Activated CD4-positive, alpha-beta T cell treated with anti-CD3 and anti-CD28 coated beads for 36 hours (primary cell): Measurements from ENCODE around the gene IQGAP2. TPM values are rescaled to one million over a fixed set of nuclear protein-coding genes. Genes with fewer than 3 reads are reported as not detected.

ENCODE experiments used
- ATAC-seq: fragments of 200-7000 bp; cut with Tn5 transposase; one replicate; pipeline ENCODE4 v1.10.0; 2021; ENCODE audit warnings: mild to moderate bottlenecking, moderate library complexity
- CTCF ChIA-PET: fragments of 350-600 bp; sonication (Branson Sonifier 250); formaldehyde crosslinking; loops from one replicate; lab custom pipeline; 2021; ENCODE audit warnings: antibody characterized with exemption; lab: Charles Lee
- POLR2A ChIA-PET: fragments of 350-600 bp; sonication (Branson Sonifier 250); formaldehyde crosslinking; loops from one replicate; lab custom pipeline; 2021; ENCODE audit warnings: antibody characterized with exemption, inconsistent platforms; lab: Charles Lee
- DNase-seq: peaks from one replicate; pipeline ENCODE4 v3.0.0-alpha.2; 2020
- H3K27ac Mint-ChIP-seq: one replicate; pipeline ENCODE4 v1.8.0; 2021; ENCODE audit warnings: mixed read lengths
- H3K27me3 Mint-ChIP-seq: one replicate; pipeline ENCODE4 v1.8.0; 2021; ENCODE audit warnings: mixed read lengths
- H3K36me3 Mint-ChIP-seq: one replicate; pipeline ENCODE4 v1.8.0; 2021; ENCODE audit warnings: low read depth, mixed read lengths
- H3K4me1 Mint-ChIP-seq: one replicate; pipeline ENCODE4 v1.8.0; 2021; ENCODE audit warnings: mixed read lengths
- H3K4me3 Mint-ChIP-seq: one replicate; pipeline ENCODE4 v1.8.0; 2021; ENCODE audit warnings: mild to moderate bottlenecking, moderate library complexity, mixed read lengths
- H3K9me3 Mint-ChIP-seq: one replicate; pipeline ENCODE4 v1.8.0; 2021; ENCODE audit warnings: low read depth, mixed read lengths
- intact Hi-C, 2 experiments: fragments of 100-400 bp; cut with DNase I in 1 of 2; cut with micrococcal nuclease in 1 of 2; formaldehyde crosslinking; loops; one replicate each; pipeline versions ENCODE4 v1.14.2 to v1.15.1; 2022 to 2024; cut with DNase I, micrococcal nuclease
- total RNA-seq, 2 experiments: library from RNA; stranded (reverse); gene quantifications; one replicate each; pipeline ENCODE4 v1.2.3, GENCODE V29; 2021

Gene IQGAP2
- total RNA-seq, 2 experiments from 2014 or later, result 62.7 to 82.7 TPM

- DNase-seq, result no peak
- ChIA-PET POLR2A (no interaction called here), CTCF (interaction anchor here (0.6 to 1.1 kb wide), 3 partner anchors 24 to 90 kb away, joined by 3 to 4 read pairs (median 3); no protein-coding TSS in a partner anchor)
- ATAC-seq, result no peak
- Mint-ChIP-seq H3K27ac (no peak overlapping the region), H3K4me3 (no peak overlapping the region), H3K27me3 (no peaks in the 10 kb centered on the region), H3K4me1 (peaks cover 2% of the 10 kb centered on the region), H3K36me3 (peaks cover 38% of the 10 kb centered on the region), H3K9me3 (no peaks in the 10 kb centered on the region)
- intact Hi-C loops, result no loop called here
Observed at GRCh38 chr5:76684756-76685519, 281.9 kb downstream of the IQGAP2 start.

- peaks cover 2% of the 10 kb centered on the region for H3K4me1 Mint-ChIP-seq
- no peak for ATAC-seq
Observed at GRCh38 chr5:76685704-76686103, 282.6 kb downstream of the IQGAP2 start.

GRCh38 chr5:76688212-76688611 is 285.1 kb downstream of the IQGAP2 start:
- ChIA-PET CTCF (interaction anchor here (0.7 to 1.5 kb wide), 2 partner anchors 86 to 338 kb away, joined by 3 to 9 read pairs; no protein-coding TSS in a partner anchor), POLR2A (no interaction called here)
- Mint-ChIP-seq H3K36me3 (peaks cover 40% of the 10 kb centered on the region), H3K4me1 (peaks cover 23% of the 10 kb centered on the region), H3K27ac (no peak overlapping the region), H3K9me3 (no peaks in the 10 kb centered on the region), H3K27me3 (no peaks in the 10 kb centered on the region), H3K4me3 (no peak overlapping the region)
- ATAC-seq (no peak), DNase-seq (no peak)
- intact Hi-C loops, result no loop called here

More at GRCh38 chr5:76685704-76686103, 282.6 kb downstream of the IQGAP2 start:
- CTCF ChIA-PET, result interaction anchor here (0.6 to 0.8 kb wide), 2 partner anchors 64 to 78 kb away, joined by 3 read pairs; no protein-coding TSS in a partner anchor
- intact Hi-C loops, result no loop called here
- Mint-ChIP-seq H3K27me3 (no peaks in the 10 kb centered on the region), H3K4me3 (no peak overlapping the region), H3K36me3 (peaks cover 37% of the 10 kb centered on the region), H3K9me3 (no peaks in the 10 kb centered on the region), H3K27ac (no peak overlapping the region)
- DNase-seq, result no peak
- POLR2A ChIA-PET, result no interaction called here

GRCh38 chr5:76688836-76689235 is 285.8 kb downstream of the IQGAP2 start:
- Mint-ChIP-seq H3K4me3 (no peak overlapping the region), H3K36me3 (peaks cover 37% of the 10 kb centered on the region), H3K9me3 (no peaks in the 10 kb centered on the region), H3K27ac (no peak overlapping the region), H3K27me3 (no peaks in the 10 kb centered on the region), H3K4me1 (peaks cover 23% of the 10 kb centered on the region)
- DNase-seq (no peak), ATAC-seq (no peak)
- CTCF ChIA-PET, result interaction anchor here (1.5 kb wide), 1 partner anchor 86 kb away, joined by 9 read pairs; no protein-coding TSS in a partner anchor
- intact Hi-C loops, result no loop called here
- POLR2A ChIA-PET, result no interaction called here

GRCh38 chr5:76689321-76690036 is 286.4 kb downstream of the IQGAP2 start:
- POLR2A ChIA-PET, result no interaction called here
- DNase-seq, result no peak
- Mint-ChIP-seq H3K27me3 (no peaks in the 10 kb centered on the region), H3K27ac (no peak overlapping the region), H3K4me3 (no peak overlapping the region), H3K36me3 (peaks cover 35% of the 10 kb centered on the region), H3K4me1 (peaks cover 23% of the 10 kb centered on the region), H3K9me3 (no peaks in the 10 kb centered on the region)
- no peak for ATAC-seq
- CTCF ChIA-PET, result interaction anchor here (0.6 to 1.5 kb wide), 6 partner anchors 31 to 802 kb away, joined by 3 to 9 read pairs (median 3); no protein-coding TSS in a partner anchor
- intact Hi-C loops, result loop anchor here in 1 of 2 experiments (5.0 kb wide), 1 partner anchor 103 kb away; no protein-coding TSS in a partner anchor

GRCh38 chr5:76690037-76690679 is 287.1 kb downstream of the IQGAP2 start:
- ChIA-PET POLR2A (no interaction called here), CTCF (interaction anchor here (0.6 to 1.3 kb wide), 5 partner anchors 31 to 803 kb away, joined by 3 read pairs; no protein-coding TSS in a partner anchor)
- intact Hi-C loops, result loop anchor here in 1 of 2 experiments (5.0 kb wide), 1 partner anchor 102 kb away; no protein-coding TSS in a partner anchor
- Mint-ChIP-seq H3K27me3 (no peaks in the 10 kb centered on the region), H3K36me3 (peaks cover 37% of the 10 kb centered on the region), H3K4me1 (peaks cover 23% of the 10 kb centered on the region), H3K9me3 (no peaks in the 10 kb centered on the region), H3K4me3 (no peak overlapping the region), H3K27ac (no peak overlapping the region)
- no peak for DNase-seq
- no peak for ATAC-seq

GRCh38 chr5:76690704-76691466 is 287.8 kb downstream of the IQGAP2 start:
- H3K27me3 Mint-ChIP-seq, result no peaks in the 10 kb centered on the region
- CTCF ChIA-PET, result interaction anchor here (0.6 to 2.1 kb wide), 7 partner anchors 12 to 244 kb away, joined by 3 to 9 read pairs (median 4); no protein-coding TSS in a partner anchor
- no peak overlapping the region for H3K27ac Mint-ChIP-seq
- peaks cover 23% of the 10 kb centered on the region for H3K4me1 Mint-ChIP-seq
- no peak for ATAC-seq
- H3K9me3 Mint-ChIP-seq, result no peaks in the 10 kb centered on the region
- intact Hi-C loops, result loop anchor here in 1 of 2 experiments (5.0 kb wide), 1 partner anchor 101 kb away; no protein-coding TSS in a partner anchor
- no peak for DNase-seq
- peaks cover 39% of the 10 kb centered on the region for H3K36me3 Mint-ChIP-seq
- POLR2A ChIA-PET, result interaction anchor here (0.6 kb wide), 1 partner anchor 73 kb away, joined by 3 read pairs; no protein-coding TSS in a partner anchor
- no peak overlapping the region for H3K4me3 Mint-ChIP-seq

GRCh38 chr5:76691467-76692273 is 288.6 kb downstream of the IQGAP2 start:
- Mint-ChIP-seq H3K4me3 (peak overlapping the region; percentile 28), H3K9me3 (no peaks in the 10 kb centered on the region), H3K27ac (peak overlapping the region; percentile 63), H3K4me1 (peaks cover 23% of the 10 kb centered on the region), H3K36me3 (peaks cover 42% of the 10 kb centered on the region), H3K27me3 (no peaks in the 10 kb centered on the region)
- POLR2A ChIA-PET, result interaction anchor here (0.6 kb wide), 1 partner anchor 73 kb away, joined by 3 read pairs; no protein-coding TSS in a partner anchor
- intact Hi-C loops, result loop anchor here in 1 of 2 experiments (1.0 to 5.0 kb wide), 3 partner anchors 19 to 101 kb away; no protein-coding TSS in a partner anchor
- ATAC-seq (peak; percentile 95), DNase-seq (no peak)
- CTCF ChIA-PET, result interaction anchor here (0.6 to 2.1 kb wide), 6 partner anchors 13 to 245 kb away, joined by 3 to 9 read pairs (median 4); no protein-coding TSS in a partner anchor

- peak overlapping the region; percentile 63 for H3K27ac Mint-ChIP-seq
- peak overlapping the region; percentile 28 for H3K4me3 Mint-ChIP-seq
- no peaks in the 10 kb centered on the region for H3K27me3 Mint-ChIP-seq
- no peak for DNase-seq
- CTCF ChIA-PET, result interaction anchor here (0.7 to 2.1 kb wide), 4 partner anchors 12 to 82 kb away, joined by 3 to 9 read pairs (median 4); no protein-coding TSS in a partner anchor
- no peak for ATAC-seq
- peaks cover 23% of the 10 kb centered on the region for H3K4me1 Mint-ChIP-seq
- intact Hi-C loops, result loop anchor here in 1 of 2 experiments (1.0 to 5.0 kb wide), 3 partner anchors 19 to 100 kb away; no protein-coding TSS in a partner anchor
- no peaks in the 10 kb centered on the region for H3K9me3 Mint-ChIP-seq
- POLR2A ChIA-PET, result no interaction called here
- peaks cover 37% of the 10 kb centered on the region for H3K36me3 Mint-ChIP-seq
Observed at GRCh38 chr5:76692274-76692540, 289.1 kb downstream of the IQGAP2 start.
